Caco-2 (cell line): ENCODE results near the gene TYMP. TPM values are rescaled to one million over a fixed set of nuclear protein-coding genes. Genes with fewer than 3 reads are reported as not detected.
"Not testable (repeated sequence)": the region's sequence is repeated elsewhere in the genome, so short reads cannot be mapped to it uniquely, and the experiment has no call there.

Experiments used
- BruUV-seq: library from RNA; stranded (reverse); fragments of 400-500 nt; replicated peaks from 2 replicates; lab custom pipeline; 2021; lab: Mats Ljungman, UMichigan
- CTCF ChIA-PET: fragments of 300-600 bp; sonication (Branson Sonifier 250); formaldehyde crosslinking; loops from one replicate; lab custom pipeline; 2022; ENCODE audit warnings: antibody characterized with exemption; lab: Charles Lee
- POLR2A ChIA-PET: fragments of 300-600 bp; sonication (Branson Sonifier 250); formaldehyde crosslinking; loops from one replicate; lab custom pipeline; 2022; ENCODE audit warnings: antibody characterized with exemption; lab: Charles Lee
- DNase-seq, 2 experiments: peaks; one replicate each; pipeline versions ENCODE4 v3.0.0 to v3.0.0-alpha.2; 2020 to 2022
- H3K27me3 ChIP-seq: replicated peaks from 2 replicates; pipeline ENCODE4 v1.6.0; 2011; ENCODE audit warnings: low read length; ENCODE audit not compliant: control insufficient read depth, insufficient read depth
- H3K36me3 ChIP-seq: 2 replicates; pipeline ENCODE4 v1.5.1; 2011; ENCODE audit warnings: low read length; ENCODE audit not compliant: control insufficient read depth, insufficient read depth
- H3K4me1 ChIP-seq: fragments of 250-450 bp; sonication (Bioruptor Pico); 2 replicates; pipeline ENCODE4 v1.5.1; 2020; ENCODE audit warnings: mild to moderate bottlenecking
- H3K4me3 ChIP-seq: 2 replicates; pipeline ENCODE4 v1.5.1; 2011; ENCODE audit warnings: low read depth, mild to moderate bottlenecking, control low read depth, low read length
- H3K9me3 ChIP-seq: fragments of 250-450 bp; sonication (Bioruptor Pico); 2 replicates; pipeline ENCODE4 v1.5.1; 2020; ENCODE audit warnings: mild to moderate bottlenecking, moderate library complexity
- H3K27ac Mint-ChIP-seq: one replicate; pipeline ENCODE4 v1.8.0; 2022; ENCODE audit warnings: mixed read lengths; ENCODE audit not compliant: unreplicated experiment
- H3K27me3 Mint-ChIP-seq: one replicate; pipeline ENCODE4 v1.8.0; 2022; ENCODE audit warnings: mixed read lengths; ENCODE audit not compliant: insufficient read depth, unreplicated experiment
- H3K36me3 Mint-ChIP-seq: one replicate; pipeline ENCODE4 v1.8.0; 2022; ENCODE audit warnings: mild to moderate bottlenecking, mixed read lengths; ENCODE audit not compliant: insufficient read depth, unreplicated experiment
- H3K4me1 Mint-ChIP-seq: one replicate; pipeline ENCODE4 v1.8.0; 2022; ENCODE audit warnings: low read depth, mixed read lengths; ENCODE audit not compliant: unreplicated experiment
- H3K4me3 Mint-ChIP-seq: one replicate; pipeline ENCODE4 v1.8.0; 2022; ENCODE audit warnings: mild to moderate bottlenecking, moderate library complexity, mixed read lengths; ENCODE audit not compliant: unreplicated experiment
- H3K9me3 Mint-ChIP-seq: one replicate; pipeline ENCODE4 v1.8.0; 2022; ENCODE audit warnings: mixed read lengths; ENCODE audit not compliant: unreplicated experiment
- CTCF ChIP-seq, 2 experiments: fragments of 200-600 bp in 1 of 2; IDR thresholded peaks; 1 replicate in 1 of 2; 2 replicates in 1 of 2; pipeline versions ENCODE4 v1.5.1 to v1.8.0; 2011 to 2022; ENCODE audit warnings: antibody characterized with exemption in 1 of 2, control low read depth in 1 of 2, inconsistent platforms in 1 of 2, low read depth in 1 of 2, low read length in 1 of 2, mild to moderate bottlenecking in 1 of 2, moderate library complexity in 1 of 2; ENCODE audit not compliant: insufficient read depth in 1 of 2, severe bottlenecking in 1 of 2, unreplicated experiment in 1 of 2
- intact Hi-C: fragments of 100-400 bp; cut with micrococcal nuclease; formaldehyde crosslinking; loops from one replicate; pipeline ENCODE4 v1.10.0; 2022; ENCODE audit not compliant: unreplicated experiment
- total RNA-seq: library from RNA; stranded (reverse); gene quantifications from 2 replicates; pipeline ENCODE4 v1.2.3, GENCODE V29; 2022

TYMP gene
- total RNA-seq, 1 experiment from 2014 or later = 3.9 TPM

GRCh38 chr22:50544746-50545253 is 15.0 kb upstream of the TYMP start:
- intact Hi-C loops = no loop called here
- Mint-ChIP-seq H3K4me1 (no peaks in the 10 kb centered on the region), H3K27ac (peak overlapping the region; percentile 76), H3K9me3 (no peaks in the 10 kb centered on the region), H3K4me3 (no peak overlapping the region), H3K36me3 (peaks cover 6% of the 10 kb centered on the region), H3K27me3 (no peaks in the 10 kb centered on the region)
- no peak for DNase-seq
- Histone ChIP-seq H3K4me1 (peaks cover 10% of the 10 kb centered on the region), H3K27me3 (no peaks in the 10 kb centered on the region), H3K4me3 (no peak overlapping the region), H3K36me3 (no peaks in the 10 kb centered on the region), H3K9me3 (no peaks in the 10 kb centered on the region)
- no peak for TF ChIP-seq CTCF (IDR thresholded peaks at IDR 0.05; ENCODE audit: insufficient read depth in 1 of 2, low read depth in 1 of 2, low read length in 1 of 2, severe bottlenecking in 1 of 2, unreplicated experiment in 1 of 2)
- ChIA-PET POLR2A (no interaction called here), CTCF (no interaction called here)
- no TSS peak for BruUV-seq

GRCh38 chr22:50544078-50544745 is 14.4 kb upstream of the TYMP start:
- intact Hi-C loops = no loop called here
- no peak for DNase-seq
- Mint-ChIP-seq H3K4me3 (no peak overlapping the region), H3K9me3 (no peaks in the 10 kb centered on the region), H3K27me3 (no peaks in the 10 kb centered on the region), H3K27ac (no peak overlapping the region), H3K4me1 (no peaks in the 10 kb centered on the region), H3K36me3 (peaks cover 6% of the 10 kb centered on the region)
- peak in 1 of 2 experiments; percentile 9 for TF ChIP-seq CTCF (IDR thresholded peaks at IDR 0.05; ENCODE audit: insufficient read depth in 1 of 2, low read depth in 1 of 2, low read length in 1 of 2, severe bottlenecking in 1 of 2, unreplicated experiment in 1 of 2)
- CTCF ChIA-PET = no interaction called here
- BruUV-seq = no TSS peak
- Histone ChIP-seq H3K4me1 (peaks cover 15% of the 10 kb centered on the region), H3K36me3 (no peaks in the 10 kb centered on the region), H3K4me3 (no peak overlapping the region), H3K27me3 (no peaks in the 10 kb centered on the region), H3K9me3 (no peaks in the 10 kb centered on the region)
- POLR2A ChIA-PET = no interaction called here

GRCh38 chr22:50542416-50542927 is 12.7 kb upstream of the TYMP start:
- Histone ChIP-seq H3K4me3 (no peak overlapping the region), H3K36me3 (no peaks in the 10 kb centered on the region), H3K27me3 (no peaks in the 10 kb centered on the region), H3K9me3 (no peaks in the 10 kb centered on the region), H3K4me1 (peaks cover 25% of the 10 kb centered on the region)
- intact Hi-C loops = no loop called here
- no peak for DNase-seq
- ChIA-PET CTCF (no interaction called here), POLR2A (no interaction called here)
- Mint-ChIP-seq H3K4me1 (peaks cover 7% of the 10 kb centered on the region), H3K27me3 (no peaks in the 10 kb centered on the region), H3K27ac (no peak overlapping the region), H3K9me3 (no peaks in the 10 kb centered on the region), H3K36me3 (peaks cover 6% of the 10 kb centered on the region), H3K4me3 (no peak overlapping the region)
- no peak for TF ChIP-seq CTCF (IDR thresholded peaks at IDR 0.05; ENCODE audit: insufficient read depth in 1 of 2, low read depth in 1 of 2, low read length in 1 of 2, severe bottlenecking in 1 of 2, unreplicated experiment in 1 of 2)
- BruUV-seq = no TSS peak

GRCh38 chr22:50541667-50542026 is 11.8 kb upstream of the TYMP start:
- H3K4me3 ChIP-seq, H3K4me3 Mint-ChIP-seq, H3K36me3 ChIP-seq, intact Hi-C loops, H3K36me3 Mint-ChIP-seq, H3K27me3 Mint-ChIP-seq, H3K9me3 Mint-ChIP-seq, H3K27me3 ChIP-seq, H3K9me3 ChIP-seq, BruUV-seq, DNase-seq, H3K4me1 Mint-ChIP-seq, POLR2A ChIA-PET, H3K27ac Mint-ChIP-seq: not testable (repeated sequence)
- CTCF ChIA-PET = interaction anchor here (1.1 kb wide), 1 partner anchor 21 kb away, joined by 3 read pairs; the partner anchor contains the start of gene SYCE3
- peaks cover 25% of the 10 kb centered on the region for H3K4me1 ChIP-seq
